ENCODE results near the gene U2SURP.

- TF ChIP-seq POLR2A (IDR thresholded peaks at IDR 0.05; ENCODE audit: low read length), result no peak
- TF ChIP-seq GATA1 (IDR thresholded peaks at IDR 0.05; ENCODE audit: low read depth, low read length), result no peak
These were observed 38.2 kb upstream of the U2SURP start for GRCh38 chr3:142963234-142963515.

Data from erythroblast (primary cell).